ENCODE results near the gene BICRAL.

Gene BICRAL

GRCh38 chr6:42795651-42796050, 13.8 kb downstream of the BICRAL start:
- TF ChIP-seq SIN3A (IDR thresholded peaks at IDR 0.05; ENCODE audit: borderline replicate concordance, insufficient read depth, low read length) (no peak), POLR2AphosphoS5 (IDR thresholded peaks at IDR 0.05; ENCODE audit: low read depth, low read length) (no peak), TAF1 (IDR thresholded peaks at IDR 0.05; ENCODE audit: borderline replicate concordance, insufficient read depth, low read length) (no peak), FOXP2 (optimal IDR thresholded peaks at IDR 0.05; ENCODE audit: borderline replicate concordance, extremely low read depth, extremely low read length, insufficient read depth) (no peak)

- TF ChIP-seq TAF1 (IDR thresholded peaks at IDR 0.05; ENCODE audit: borderline replicate concordance, insufficient read depth, low read length) (no peak), POLR2AphosphoS5 (IDR thresholded peaks at IDR 0.05; ENCODE audit: low read depth, low read length) (no peak), SIN3A (IDR thresholded peaks at IDR 0.05; ENCODE audit: borderline replicate concordance, insufficient read depth, low read length) (no peak), FOXP2 (optimal IDR thresholded peaks at IDR 0.05; ENCODE audit: borderline replicate concordance, extremely low read depth, extremely low read length, insufficient read depth) (no peak), REST (IDR thresholded peaks at IDR 0.05; ENCODE audit: insufficient read depth in 1 of 2, low read depth in 2 of 2, low read length in 2 of 2) (no peak)
Observed at GRCh38 chr6:42796171-42796570, 14.3 kb downstream of the BICRAL start.

GRCh38 chr6:42805297-42805861, 23.5 kb downstream of the BICRAL start:
- no peak for TF ChIP-seq POLR2AphosphoS5 (IDR thresholded peaks at IDR 0.05; ENCODE audit: low read depth, low read length)
- no peak for TF ChIP-seq SIN3A (IDR thresholded peaks at IDR 0.05; ENCODE audit: borderline replicate concordance, insufficient read depth, low read length)

GRCh38 chr6:42808492-42809483, 26.9 kb downstream of the BICRAL start:
- TF ChIP-seq POLR2AphosphoS5 (IDR thresholded peaks at IDR 0.05; ENCODE audit: low read depth, low read length) (no peak), REST (IDR thresholded peaks at IDR 0.05; ENCODE audit: insufficient read depth in 1 of 2, low read depth in 2 of 2, low read length in 2 of 2) (no peak), SIN3A (IDR thresholded peaks at IDR 0.05; ENCODE audit: borderline replicate concordance, insufficient read depth, low read length) (no peak), FOXP2 (optimal IDR thresholded peaks at IDR 0.05; ENCODE audit: borderline replicate concordance, extremely low read depth, extremely low read length, insufficient read depth) (no peak), TAF1 (IDR thresholded peaks at IDR 0.05; ENCODE audit: borderline replicate concordance, insufficient read depth, low read length) (no peak)

GRCh38 chr6:42813074-42813645, 31.3 kb downstream of the BICRAL start:
- TF ChIP-seq TAF1 (IDR thresholded peaks at IDR 0.05; ENCODE audit: borderline replicate concordance, insufficient read depth, low read length) (no peak), POLR2AphosphoS5 (IDR thresholded peaks at IDR 0.05; ENCODE audit: low read depth, low read length) (no peak), FOXP2 (optimal IDR thresholded peaks at IDR 0.05; ENCODE audit: borderline replicate concordance, extremely low read depth, extremely low read length, insufficient read depth) (no peak)

GRCh38 chr6:42813906-42814444, 32.1 kb downstream of the BICRAL start:
- TF ChIP-seq SIN3A (IDR thresholded peaks at IDR 0.05; ENCODE audit: borderline replicate concordance, insufficient read depth, low read length) (no peak), TAF1 (IDR thresholded peaks at IDR 0.05; ENCODE audit: borderline replicate concordance, insufficient read depth, low read length) (no peak), FOXP2 (optimal IDR thresholded peaks at IDR 0.05; ENCODE audit: borderline replicate concordance, extremely low read depth, extremely low read length, insufficient read depth) (no peak), REST (IDR thresholded peaks at IDR 0.05; ENCODE audit: insufficient read depth in 1 of 2, low read depth in 2 of 2, low read length in 2 of 2) (no peak), POLR2AphosphoS5 (IDR thresholded peaks at IDR 0.05; ENCODE audit: low read depth, low read length) (no peak)

Measured in PFSK-1 (cell line).